Putamen (tissue), 1 donor: Measurements from ENCODE around the gene AP3B1.

Source experiments
- DNase-seq: peaks from one replicate; pipeline ENCODE4 v3.0.0-alpha.2; 2016; ENCODE audit warnings: low spot score

Gene AP3B1

GRCh38 chr5:78294248-78295034 lies at the start of gene AP3B1:
Gene AP3B1 (minus strand): TSS chr5:78294698. CDS start chr5:78294579, 119 bp downstream.
- peak; percentile 97 for DNase-seq

GRCh38 chr5:78341440-78341839 lies 46.9 kb upstream of the AP3B1 start:
- no peak for DNase-seq

- DNase-seq: no peak
Measured at GRCh38 chr5:78339617-78340436, 45.3 kb upstream of the AP3B1 start.

DNA sequence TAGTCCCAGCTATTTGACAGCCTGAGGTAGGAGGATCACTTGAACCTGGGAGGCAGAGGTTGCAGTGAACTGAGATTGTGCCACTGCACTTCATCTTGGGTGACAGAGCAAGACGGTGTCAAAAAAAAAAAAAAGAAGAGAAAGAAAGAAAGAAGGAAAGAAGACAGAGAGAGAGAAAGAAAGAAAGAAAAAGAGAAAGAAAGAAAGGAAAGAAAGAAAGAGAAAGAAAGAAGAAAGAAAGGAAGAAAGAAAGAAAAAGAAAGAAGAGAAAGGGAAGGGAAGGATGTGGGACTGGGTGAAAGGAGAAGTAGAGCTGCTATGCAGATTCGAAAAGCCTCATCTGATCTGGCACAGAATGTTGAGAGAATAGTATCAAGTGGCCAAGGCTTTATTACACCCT lies 42.2 kb upstream of the AP3B1 start:
- no peak for DNase-seq

GRCh38 chr5:78335976-78336375 lies 41.5 kb upstream of the AP3B1 start:
- DNase-seq: no peak

GRCh38 chr5:78334811-78335210 lies 40.3 kb upstream of the AP3B1 start:
- no peak for DNase-seq

- no peak for DNase-seq
Measured at GRCh38 chr5:78331523-78332080, 37.1 kb upstream of the AP3B1 start.

GRCh38 chr5:78328585-78329173 lies 34.2 kb upstream of the AP3B1 start:
- no peak for DNase-seq

GRCh38 chr5:78327761-78328510 lies 33.4 kb upstream of the AP3B1 start:
- no peak for DNase-seq

GRCh38 chr5:78326930-78327329 lies 32.4 kb upstream of the AP3B1 start:
- DNase-seq: no peak

GRCh38 chr5:78323241-78323640 lies 28.7 kb upstream of the AP3B1 start:
- no peak for DNase-seq

DNA sequence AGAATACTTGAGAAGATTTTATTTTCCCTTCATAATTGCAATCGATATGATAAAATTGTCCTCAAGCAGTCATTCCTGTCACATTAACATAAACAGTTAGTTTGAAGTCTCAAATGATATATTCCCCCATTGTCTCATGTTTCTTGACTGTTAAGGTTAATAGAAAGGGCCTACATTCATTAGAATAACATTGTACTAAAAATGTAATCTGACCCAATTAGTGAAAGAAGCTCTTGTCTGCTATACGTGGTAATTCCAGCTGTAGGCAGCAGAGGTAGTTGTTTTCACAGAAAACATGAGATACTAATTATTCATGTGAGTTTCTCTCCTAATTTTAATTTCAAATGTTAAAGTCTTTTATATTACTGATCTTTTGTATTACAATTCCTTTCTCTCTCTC lies 25.9 kb upstream of the AP3B1 start:
- DNase-seq: peak; percentile 13

DNA sequence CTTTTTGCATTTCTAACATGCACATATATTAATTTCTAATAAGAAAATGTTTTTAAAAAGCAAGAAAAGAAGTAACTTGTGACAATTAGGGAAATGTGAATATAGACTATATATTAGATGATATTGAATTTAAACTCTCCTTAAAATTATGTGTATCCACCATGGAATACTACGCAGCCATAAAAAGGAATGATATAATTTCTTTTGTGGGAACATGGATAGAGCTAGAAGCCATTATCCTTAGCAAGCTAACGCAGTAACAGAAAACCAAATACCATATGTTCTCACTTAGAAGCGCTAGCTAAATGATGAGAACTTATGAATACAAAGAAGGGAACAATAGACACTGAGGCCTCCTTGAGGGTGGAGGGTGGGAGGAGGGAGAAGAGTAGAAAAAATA lies 23.8 kb upstream of the AP3B1 start:
- DNase-seq: no peak

- DNase-seq: no peak
Measured at GRCh38 chr5:78317515-78317914, 23.0 kb upstream of the AP3B1 start.

GRCh38 chr5:78308703-78309102 lies 14.2 kb upstream of the AP3B1 start:
- no peak for DNase-seq

DNA sequence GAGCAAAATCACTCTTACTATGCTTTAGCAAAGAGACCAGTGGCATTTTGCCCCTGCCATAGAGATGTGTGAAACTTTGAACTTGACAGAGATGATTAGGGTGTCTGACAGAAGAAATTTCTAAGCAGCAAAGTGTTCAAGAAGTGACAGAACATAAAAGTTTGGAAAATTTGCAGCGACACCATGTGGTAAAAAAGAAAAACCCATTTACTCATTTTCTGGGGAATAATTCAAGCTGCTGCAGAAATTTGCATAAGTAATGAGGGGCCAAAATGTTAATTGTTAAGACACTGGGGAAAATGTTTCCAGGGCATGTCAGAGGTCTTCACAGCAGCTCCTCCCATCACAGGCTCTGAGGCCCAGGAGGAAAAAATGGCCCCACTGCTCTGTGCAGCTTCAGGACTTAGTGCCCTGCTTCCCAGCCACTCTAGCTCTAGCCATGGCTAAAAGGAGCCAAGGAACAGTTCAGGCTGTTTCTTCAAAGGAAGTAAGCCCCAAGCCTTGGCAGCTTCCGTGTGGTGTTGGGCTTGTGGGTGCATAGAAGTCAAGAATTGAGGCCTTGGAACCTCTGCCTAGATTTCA lies 6.1 kb upstream of the AP3B1 start:
- no peak for DNase-seq

GRCh38 chr5:78295035-78295961 lies 800 bp upstream of the AP3B1 start:
- no peak for DNase-seq

- no peak for DNase-seq
Measured at GRCh38 chr5:78293851-78294247, 649 bp downstream of the AP3B1 start.

DNA sequence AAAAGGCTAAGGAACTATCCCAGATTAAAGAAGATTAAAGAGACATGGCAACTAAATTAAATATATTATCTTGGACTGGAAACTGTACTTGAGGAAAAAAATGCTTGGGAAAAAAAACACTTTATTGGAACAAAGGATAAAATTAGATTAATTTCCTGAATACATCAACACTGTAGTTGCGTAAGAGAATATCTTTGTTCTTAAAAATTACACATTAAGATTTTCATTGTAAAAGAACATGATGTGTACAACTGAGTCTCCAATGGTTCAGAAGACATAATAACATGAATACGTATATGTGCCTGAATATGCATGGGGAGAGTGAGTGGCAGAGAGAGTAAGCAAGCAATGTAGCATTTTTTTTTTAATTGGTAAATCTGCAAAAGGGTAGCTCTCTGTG lies 2.8 kb downstream of the AP3B1 start:
- DNase-seq: no peak

- no peak for DNase-seq
Measured at GRCh38 chr5:78289911-78290310, 4.6 kb downstream of the AP3B1 start.
